G401.6 (cell line): ENCODE measurements around the gene SCYGR4.
"Not testable (repeated sequence)": the region's sequence is repeated elsewhere in the genome, so short reads cannot be mapped to it uniquely, and the experiment has no call there.

Source experiments
- FAIRE-seq: peaks from 2 replicates; lab custom pipeline; 2012; peaks lifted over from hg19 to GRCh38; lab: Jason Lieb, UNC

SCYGR4 gene

GRCh38 chr2:227617316-227618230 is at the start of gene SCYGR4:
SCYGR4 (plus strand) TSS chr2:227617498; CDS start chr2:227617498, 0 bp downstream.
- FAIRE-seq = no peak

GRCh38 chr2:227568852-227569169 is 48.5 kb upstream of the SCYGR4 start:
- no peak for FAIRE-seq

- FAIRE-seq = no peak
Measured at GRCh38 chr2:227570615-227571014, 46.7 kb upstream of the SCYGR4 start.

- FAIRE-seq = peak; percentile 6
Measured at GRCh38 chr2:227576110-227576509, 41.2 kb upstream of the SCYGR4 start.

- no peak for FAIRE-seq
Measured at GRCh38 chr2:227576812-227577211, 40.5 kb upstream of the SCYGR4 start.

GRCh38 chr2:227577555-227577954 is 39.7 kb upstream of the SCYGR4 start:
- FAIRE-seq = no peak

GRCh38 chr2:227578642-227579041 is 38.7 kb upstream of the SCYGR4 start:
- no peak for FAIRE-seq

- FAIRE-seq = no peak
Measured at GRCh38 chr2:227579791-227580190, 37.5 kb upstream of the SCYGR4 start.

- FAIRE-seq = no peak
Measured at GRCh38 chr2:227582369-227582768, 34.9 kb upstream of the SCYGR4 start.

GRCh38 chr2:227592694-227593387 is 24.5 kb upstream of the SCYGR4 start:
- no peak for FAIRE-seq

GRCh38 chr2:227595797-227596196 is 21.5 kb upstream of the SCYGR4 start:
- FAIRE-seq = no peak

- FAIRE-seq = no peak
Measured at GRCh38 chr2:227597036-227597435, 20.3 kb upstream of the SCYGR4 start.

- no peak for FAIRE-seq
Measured at GRCh38 chr2:227597998-227598397, 19.3 kb upstream of the SCYGR4 start.

GRCh38 chr2:227598835-227599503 is 18.3 kb upstream of the SCYGR4 start, which contains the start of gene SCYGR2:
SCYGR2 (plus strand) TSS chr2:227598893; CDS start chr2:227598893, 0 bp downstream.
- FAIRE-seq = not testable (repeated sequence)

GRCh38 chr2:227602358-227602757 is 14.9 kb upstream of the SCYGR4 start:
- FAIRE-seq = no peak

GRCh38 chr2:227606476-227606875 is 10.8 kb upstream of the SCYGR4 start:
- no peak for FAIRE-seq

GRCh38 chr2:227607941-227608340 is 9.4 kb upstream of the SCYGR4 start:
- no peak for FAIRE-seq

- no peak for FAIRE-seq
Measured at GRCh38 chr2:227608561-227609338, 8.5 kb upstream of the SCYGR4 start.

- no peak for FAIRE-seq
Measured at GRCh38 chr2:227610123-227610522, 7.2 kb upstream of the SCYGR4 start.

- FAIRE-seq = no peak
Measured at GRCh38 chr2:227612546-227613271, 4.6 kb upstream of the SCYGR4 start.

GRCh38 chr2:227613272-227613660 is 4.0 kb upstream of the SCYGR4 start:
- no peak for FAIRE-seq
